Activated T-cell treated with anti-CD3 and anti-CD28 coated beads, Interleukin-2, amount 50 U/mL, for 4 hours (primary cell): Measurements from ENCODE around the gene PLXNA1. TPM values are rescaled to one million over a fixed set of nuclear protein-coding genes. Genes with fewer than 3 reads are reported as not detected.

Experiments
- ATAC-seq, 2 donors: fragments of 200-7000 bp; cut with Tn5 transposase; one replicate each; pipeline ENCODE4 v1.10.0; 2021
- DNase-seq: peaks from one replicate; pipeline ENCODE4 v3.0.0-alpha.2; 2020
- H3K27me3 Mint-ChIP-seq: one replicate; pipeline ENCODE4 v1.8.0; 2021; ENCODE audit warnings: low read depth, mixed read lengths
- H3K36me3 Mint-ChIP-seq: one replicate; pipeline ENCODE4 v1.8.0; 2022; ENCODE audit warnings: mixed read lengths; ENCODE audit not compliant: insufficient read depth
- H3K4me1 Mint-ChIP-seq: one replicate; pipeline ENCODE4 v1.8.0; 2021; ENCODE audit warnings: low read depth, mixed read lengths
- H3K4me3 Mint-ChIP-seq: one replicate; pipeline ENCODE4 v1.8.0; 2021; ENCODE audit warnings: mild to moderate bottlenecking, moderate library complexity, mixed read lengths
- H3K9me3 Mint-ChIP-seq: one replicate; pipeline ENCODE4 v1.8.0; 2021; ENCODE audit warnings: mixed read lengths
- total RNA-seq, 3 donors: library from RNA; stranded (reverse); gene quantifications; one replicate each; pipeline ENCODE4 v1.2.1, GENCODE V29; 2021

PLXNA1 gene
- total RNA-seq, 3 donors from 2014 or later, result 25.6 to 33.1 (median 28.9) TPM

DNA sequence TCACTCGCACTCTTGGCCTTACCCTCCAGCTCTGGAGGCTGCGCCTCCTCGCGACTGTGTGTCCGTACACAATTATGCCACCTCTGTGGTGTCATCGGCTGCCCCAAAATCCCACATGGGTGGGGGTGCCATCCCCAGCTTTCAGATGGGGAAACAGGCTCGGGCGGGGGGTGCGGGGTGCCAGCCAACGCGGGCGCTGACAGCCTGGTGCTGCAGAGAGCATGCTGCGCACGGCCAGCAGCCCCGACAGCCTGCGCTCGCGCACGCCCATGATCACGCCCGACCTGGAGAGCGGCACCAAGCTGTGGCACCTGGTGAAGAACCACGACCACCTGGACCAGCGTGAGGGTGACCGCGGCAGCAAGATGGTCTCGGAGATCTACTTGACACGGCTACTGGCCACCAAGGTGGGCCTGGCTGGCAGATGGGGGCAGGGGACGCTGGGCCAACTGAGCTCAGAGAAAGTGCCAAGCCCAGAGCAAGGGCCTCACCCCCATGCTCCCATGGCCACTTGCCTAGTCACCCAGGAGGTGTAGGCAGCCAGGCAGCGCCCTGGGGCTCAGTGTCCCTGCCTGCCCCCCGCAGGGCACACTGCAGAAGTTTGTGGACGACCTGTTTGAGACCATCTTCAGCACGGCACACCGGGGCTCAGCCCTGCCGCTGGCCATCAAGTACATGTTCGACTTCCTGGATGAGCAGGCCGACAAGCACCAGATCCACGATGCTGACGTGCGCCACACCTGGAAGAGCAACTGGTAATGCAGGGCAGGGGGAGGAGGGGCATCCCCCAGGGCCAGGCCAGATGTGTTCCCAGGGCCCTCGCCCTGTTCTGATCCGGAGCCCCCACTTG, 47.0 kb downstream of the PLXNA1 start:
- ATAC-seq (no peak), DNase-seq (no peak)
- Mint-ChIP-seq H3K4me3 (no peak overlapping the region), H3K36me3 (peaks cover 16% of the 10 kb centered on the region), H3K4me1 (no peaks in the 10 kb centered on the region), H3K27me3 (no peaks in the 10 kb centered on the region), H3K9me3 (no peaks in the 10 kb centered on the region)

DNA sequence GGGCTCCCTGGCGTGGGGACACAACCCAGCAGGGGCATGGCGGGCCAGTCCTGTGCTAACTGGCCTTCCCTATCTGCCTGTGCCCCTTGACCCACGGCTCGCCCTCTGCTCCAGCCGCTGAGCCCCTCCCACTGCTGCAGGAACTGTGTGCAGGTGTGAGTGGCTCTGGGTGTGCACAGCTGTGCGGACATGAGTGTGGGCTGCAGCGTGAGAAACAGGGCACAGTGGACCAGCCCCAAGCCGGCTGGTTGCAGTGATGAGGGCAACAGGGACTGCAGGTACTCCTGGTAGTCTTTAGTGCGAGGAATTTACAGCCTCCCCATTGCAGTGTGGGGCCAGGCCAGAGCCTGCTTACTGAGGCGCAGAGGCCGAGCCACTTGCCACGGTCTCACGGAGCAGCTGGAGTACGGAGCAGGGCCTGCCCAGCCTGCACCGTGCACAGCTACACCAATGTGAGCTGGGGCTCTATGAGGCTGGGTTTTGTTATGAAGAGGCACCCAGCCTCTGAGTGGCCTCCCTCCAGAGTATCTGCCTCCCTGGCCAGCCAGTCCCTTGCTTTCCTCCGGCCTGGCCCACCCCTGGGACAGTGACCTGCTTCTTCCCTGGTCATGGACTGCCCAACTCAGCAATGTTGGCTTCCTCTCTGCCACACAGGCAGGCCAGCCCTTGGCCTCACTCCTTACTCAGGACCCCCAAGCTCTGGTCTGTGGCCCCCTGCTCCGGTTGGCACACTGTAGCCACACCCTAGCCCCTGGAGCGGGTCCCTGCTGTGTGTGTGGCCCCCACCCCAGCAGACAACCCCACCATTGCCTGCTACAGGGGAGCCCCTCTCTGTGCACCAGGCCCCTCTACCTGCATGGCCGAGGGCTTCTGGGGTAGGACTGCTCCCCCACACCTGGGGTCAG, 47.8 kb downstream of the PLXNA1 start:
- ATAC-seq, result no peak
- no peak overlapping the region for H3K4me3 Mint-ChIP-seq

GRCh38 chr3:127031413-127031810, 48.5 kb downstream of the PLXNA1 start:
- Mint-ChIP-seq H3K27me3 (no peaks in the 10 kb centered on the region), H3K4me3 (no peak overlapping the region), H3K36me3 (peaks cover 8% of the 10 kb centered on the region), H3K9me3 (no peaks in the 10 kb centered on the region), H3K4me1 (no peaks in the 10 kb centered on the region)
- ATAC-seq (no peak), DNase-seq (no peak)

More for the DNA sequence above, 47.8 kb downstream of the PLXNA1 start:
- H3K36me3 Mint-ChIP-seq, result peaks cover 9% of the 10 kb centered on the region
- H3K27me3 Mint-ChIP-seq, result no peaks in the 10 kb centered on the region
- H3K4me1 Mint-ChIP-seq, result no peaks in the 10 kb centered on the region
- DNase-seq, result no peak
- no peaks in the 10 kb centered on the region for H3K9me3 Mint-ChIP-seq

- ATAC-seq (no peak), DNase-seq (no peak)
- no peaks in the 10 kb centered on the region for H3K4me1 Mint-ChIP-seq
- peaks cover 5% of the 10 kb centered on the region for H3K36me3 Mint-ChIP-seq
- H3K9me3 Mint-ChIP-seq, result no peaks in the 10 kb centered on the region
- H3K4me3 Mint-ChIP-seq, result no peak overlapping the region
- H3K27me3 Mint-ChIP-seq, result no peaks in the 10 kb centered on the region
Observed at GRCh38 chr3:127031845-127032244, 48.9 kb downstream of the PLXNA1 start.

DNA sequence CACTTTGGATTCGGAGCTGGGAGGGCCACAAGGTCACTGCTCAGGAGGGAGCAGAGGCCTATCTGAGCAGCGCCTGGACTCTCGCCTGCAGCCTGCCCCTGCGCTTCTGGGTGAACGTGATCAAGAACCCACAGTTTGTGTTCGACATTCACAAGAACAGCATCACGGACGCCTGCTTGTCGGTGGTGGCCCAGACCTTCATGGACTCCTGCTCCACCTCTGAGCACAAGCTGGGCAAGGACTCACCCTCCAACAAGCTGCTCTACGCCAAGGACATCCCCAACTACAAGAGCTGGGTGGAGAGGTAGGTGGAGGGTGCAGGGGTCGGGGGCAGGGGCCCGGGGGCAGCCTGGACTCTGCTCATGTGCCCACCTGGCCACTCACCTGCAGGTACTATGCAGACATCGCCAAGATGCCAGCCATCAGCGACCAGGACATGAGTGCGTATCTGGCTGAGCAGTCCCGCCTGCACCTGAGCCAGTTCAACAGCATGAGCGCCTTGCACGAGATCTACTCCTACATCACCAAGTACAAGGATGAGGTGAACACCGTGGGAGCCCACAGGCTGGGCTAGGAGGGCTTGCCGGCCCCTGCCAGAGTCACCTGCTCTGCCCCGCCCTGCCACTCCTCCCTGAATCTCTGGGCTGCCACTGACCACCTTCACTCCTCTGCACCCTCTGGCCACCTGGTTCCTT, 49.5 kb downstream of the PLXNA1 start:
- no peak for DNase-seq
- H3K4me1 Mint-ChIP-seq, result no peaks in the 10 kb centered on the region
- no peak overlapping the region for H3K4me3 Mint-ChIP-seq
- H3K9me3 Mint-ChIP-seq, result no peaks in the 10 kb centered on the region
- H3K36me3 Mint-ChIP-seq, result peaks cover 4% of the 10 kb centered on the region
- no peak for ATAC-seq
- H3K27me3 Mint-ChIP-seq, result no peaks in the 10 kb centered on the region

Other genes with a start within 250 kb of the PLXNA1 start
- gene PRR23E, start 210.0 kb downstream of the PLXNA1 start, total RNA-seq, result not detected